NB4 (cell line): Measurements from ENCODE around the gene PIK3AP1.

Experiments used
- MAX ChIP-seq: IDR thresholded peaks from 2 replicates; pipeline ENCODE4 v1.6.1; 2011; ENCODE audit warnings: low read depth, low read length
- TF ChIP-seq, protein P1 (sequence below): IDR thresholded peaks from one replicate; pipeline ENCODE4 v1.5.1; 2012; ENCODE audit warnings: low read depth, low read length

GRCh38 chr10:96639899-96640298 is 80.4 kb downstream of the PIK3AP1 start:
- TF ChIP-seq, protein P1, sequence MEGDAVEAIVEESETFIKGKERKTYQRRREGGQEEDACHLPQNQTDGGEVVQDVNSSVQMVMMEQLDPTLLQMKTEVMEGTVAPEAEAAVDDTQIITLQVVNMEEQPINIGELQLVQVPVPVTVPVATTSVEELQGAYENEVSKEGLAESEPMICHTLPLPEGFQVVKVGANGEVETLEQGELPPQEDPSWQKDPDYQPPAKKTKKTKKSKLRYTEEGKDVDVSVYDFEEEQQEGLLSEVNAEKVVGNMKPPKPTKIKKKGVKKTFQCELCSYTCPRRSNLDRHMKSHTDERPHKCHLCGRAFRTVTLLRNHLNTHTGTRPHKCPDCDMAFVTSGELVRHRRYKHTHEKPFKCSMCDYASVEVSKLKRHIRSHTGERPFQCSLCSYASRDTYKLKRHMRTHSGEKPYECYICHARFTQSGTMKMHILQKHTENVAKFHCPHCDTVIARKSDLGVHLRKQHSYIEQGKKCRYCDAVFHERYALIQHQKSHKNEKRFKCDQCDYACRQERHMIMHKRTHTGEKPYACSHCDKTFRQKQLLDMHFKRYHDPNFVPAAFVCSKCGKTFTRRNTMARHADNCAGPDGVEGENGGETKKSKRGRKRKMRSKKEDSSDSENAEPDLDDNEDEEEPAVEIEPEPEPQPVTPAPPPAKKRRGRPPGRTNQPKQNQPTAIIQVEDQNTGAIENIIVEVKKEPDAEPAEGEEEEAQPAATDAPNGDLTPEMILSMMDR, result no peak
- no peak for TF ChIP-seq MAX
